ELF-1 (cell line): ENCODE measurements around the gene PROP1.
A peak's percentile ranks its signal among the peaks of the same experiment; 100 is the strongest.
"Not testable (repeated sequence)": the region's sequence is repeated elsewhere in the genome, so short reads cannot be mapped to it uniquely, and the experiment has no call there.

Experiments
- DNase-seq: peaks from one replicate; pipeline ENCODE4 v3.0.0-alpha.2; 2016; ENCODE audit warnings: low read depth, low spot score

PROP1 gene

GRCh38 chr5:177995691-177996595 lies at the start of gene PROP1:
Gene PROP1, minus strand, starts transcription at chr5:177996242. Its CDS starts 309 bp downstream, at chr5:177995933.
- DNase-seq = no peak

- DNase-seq = not testable (repeated sequence)
Observed at GRCh38 chr5:178019379-178020030, 23.5 kb upstream of the PROP1 start.

- DNase-seq = not testable (repeated sequence)
Observed at GRCh38 chr5:178012758-178013157, 16.7 kb upstream of the PROP1 start.

GRCh38 chr5:178011816-178012554 lies 15.9 kb upstream of the PROP1 start:
- not testable (repeated sequence) for DNase-seq

GRCh38 chr5:178007272-178007671 lies 11.2 kb upstream of the PROP1 start:
- DNase-seq = not testable (repeated sequence)

GRCh38 chr5:178006536-178007231 lies 10.6 kb upstream of the PROP1 start:
- not testable (repeated sequence) for DNase-seq

- DNase-seq = not testable (repeated sequence)
Observed at GRCh38 chr5:178006181-178006535, 10.1 kb upstream of the PROP1 start.

GRCh38 chr5:177997846-177998245 lies 1.8 kb upstream of the PROP1 start:
- DNase-seq = no peak

- DNase-seq = no peak
Observed at GRCh38 chr5:177997319-177997670, 1.3 kb upstream of the PROP1 start.

- DNase-seq = no peak
Observed at GRCh38 chr5:177996660-177997318, 747 bp upstream of the PROP1 start.

- no peak for DNase-seq
Observed at GRCh38 chr5:177994561-177995190, 1.4 kb downstream of the PROP1 start.

GRCh38 chr5:177994063-177994462 lies 2.0 kb downstream of the PROP1 start:
- DNase-seq = no peak

- no peak for DNase-seq
Observed at GRCh38 chr5:177992466-177992865, 3.6 kb downstream of the PROP1 start.

- no peak for DNase-seq
Observed at GRCh38 chr5:177988989-177989625, 6.9 kb downstream of the PROP1 start.

GRCh38 chr5:177987326-177987725 lies 8.7 kb downstream of the PROP1 start:
- DNase-seq = no peak

- no peak for DNase-seq
Observed at GRCh38 chr5:177985430-177986040, 10.5 kb downstream of the PROP1 start.

- peak; percentile 57 for DNase-seq
Observed at GRCh38 chr5:177984584-177985206, 11.3 kb downstream of the PROP1 start.

GRCh38 chr5:177983763-177984583 lies 12.1 kb downstream of the PROP1 start:
- DNase-seq = no peak
